ENCODE results near the gene SMYD2.
"Not testable (repeated sequence)": the region's sequence is repeated elsewhere in the genome, so short reads cannot be mapped to it uniquely, and the experiment has no call there.

Gene SMYD2

GRCh38 chr1:214260561-214261205, 20.3 kb upstream of the SMYD2 start:
- Mint-ChIP-seq H3K36me3 (no peaks in the 10 kb centered on the region), H3K4me1 (peaks cover 15% of the 10 kb centered on the region), H3K27me3 (peaks cover 56% of the 10 kb centered on the region), H3K27ac (no peak overlapping the region), H3K9me3 (no peaks in the 10 kb centered on the region), H3K4me3 (no peak overlapping the region)
- CTCF ChIA-PET = interaction anchor here (0.7 to 9.9 kb wide), 26 partner anchors 8 to 400 kb away, joined by 3 to 435 read pairs (median 6); no protein-coding TSS in a partner anchor
- no peak for DNase-seq

- Mint-ChIP-seq H3K27me3 (peaks cover 52% of the 10 kb centered on the region), H3K4me1 (peaks cover 15% of the 10 kb centered on the region)
Observed at GRCh38 chr1:214261206-214262123, 19.5 kb upstream of the SMYD2 start.

GRCh38 chr1:214264196-214264595, 16.8 kb upstream of the SMYD2 start:
- Mint-ChIP-seq H3K27ac (no peak overlapping the region), H3K27me3 (peaks cover 46% of the 10 kb centered on the region), H3K36me3 (no peaks in the 10 kb centered on the region), H3K4me1 (peaks cover 14% of the 10 kb centered on the region), H3K4me3 (no peak overlapping the region), H3K9me3 (no peaks in the 10 kb centered on the region)
- CTCF ChIA-PET = interaction anchor here (9.9 kb wide), 1 partner anchor 64 kb away, joined by 435 read pairs; no protein-coding TSS in a partner anchor
- no peak for DNase-seq

More at GRCh38 chr1:214261206-214262123, 19.5 kb upstream of the SMYD2 start:
- DNase-seq = peak; percentile 87
- H3K9me3 Mint-ChIP-seq = no peaks in the 10 kb centered on the region
- H3K36me3 Mint-ChIP-seq = no peaks in the 10 kb centered on the region
- no peak overlapping the region for H3K27ac Mint-ChIP-seq
- CTCF ChIA-PET = interaction anchor here (0.7 to 9.9 kb wide), 37 partner anchors 8 to 399 kb away, joined by 3 to 435 read pairs (median 4); partner anchors contain the start of gene CENPF
- no peak overlapping the region for H3K4me3 Mint-ChIP-seq

GRCh38 chr1:214264976-214265375, 16.0 kb upstream of the SMYD2 start:
- CTCF ChIA-PET = interaction anchor here (9.9 kb wide), 1 partner anchor 64 kb away, joined by 435 read pairs; no protein-coding TSS in a partner anchor
- H3K27me3 Mint-ChIP-seq = peaks cover 42% of the 10 kb centered on the region
- H3K9me3 Mint-ChIP-seq = no peaks in the 10 kb centered on the region
- no peak overlapping the region for H3K27ac Mint-ChIP-seq
- DNase-seq = no peak
- H3K4me3 Mint-ChIP-seq = no peak overlapping the region
- H3K36me3 Mint-ChIP-seq = no peaks in the 10 kb centered on the region
- peaks cover 7% of the 10 kb centered on the region for H3K4me1 Mint-ChIP-seq

- H3K36me3 Mint-ChIP-seq = no peaks in the 10 kb centered on the region
- CTCF ChIA-PET = interaction anchor here (1.5 to 4.1 kb wide), 3 partner anchors 9 to 62 kb away, joined by 7 to 21 read pairs (median 20); no protein-coding TSS in a partner anchor
- H3K27ac Mint-ChIP-seq = no peak overlapping the region
- H3K27me3 Mint-ChIP-seq = peaks cover 29% of the 10 kb centered on the region
- no peak overlapping the region for H3K4me3 Mint-ChIP-seq
- DNase-seq = no peak
- no peaks in the 10 kb centered on the region for H3K4me1 Mint-ChIP-seq
- H3K9me3 Mint-ChIP-seq = no peaks in the 10 kb centered on the region
Observed at GRCh38 chr1:214270097-214270650, 10.8 kb upstream of the SMYD2 start.

- H3K4me3 Mint-ChIP-seq = no peak overlapping the region
- H3K27me3 Mint-ChIP-seq = peaks cover 26% of the 10 kb centered on the region
- CTCF ChIA-PET = interaction anchor here (0.7 to 4.1 kb wide), 5 partner anchors 10 to 61 kb away, joined by 3 to 21 read pairs (median 14); no protein-coding TSS in a partner anchor
- H3K27ac Mint-ChIP-seq = no peak overlapping the region
- H3K9me3 Mint-ChIP-seq = no peaks in the 10 kb centered on the region
- DNase-seq = no peak
- no peaks in the 10 kb centered on the region for H3K4me1 Mint-ChIP-seq
- no peaks in the 10 kb centered on the region for H3K36me3 Mint-ChIP-seq
Observed at GRCh38 chr1:214271174-214271858, 9.6 kb upstream of the SMYD2 start.

GRCh38 chr1:214271995-214272731, 8.8 kb upstream of the SMYD2 start:
- H3K36me3 Mint-ChIP-seq = no peaks in the 10 kb centered on the region
- H3K4me3 Mint-ChIP-seq = no peak overlapping the region
- DNase-seq = no peak
- H3K4me1 Mint-ChIP-seq = no peaks in the 10 kb centered on the region
- no peaks in the 10 kb centered on the region for H3K9me3 Mint-ChIP-seq
- CTCF ChIA-PET = interaction anchor here (0.7 to 4.1 kb wide), 5 partner anchors 11 to 60 kb away, joined by 3 to 21 read pairs (median 14); no protein-coding TSS in a partner anchor
- no peak overlapping the region for H3K27ac Mint-ChIP-seq
- peaks cover 29% of the 10 kb centered on the region for H3K27me3 Mint-ChIP-seq

GRCh38 chr1:214272964-214273533, 7.9 kb upstream of the SMYD2 start:
- H3K27me3 Mint-ChIP-seq = peaks cover 30% of the 10 kb centered on the region
- H3K4me3 Mint-ChIP-seq = no peak overlapping the region
- no peaks in the 10 kb centered on the region for H3K9me3 Mint-ChIP-seq
- H3K36me3 Mint-ChIP-seq = no peaks in the 10 kb centered on the region
- no peak overlapping the region for H3K27ac Mint-ChIP-seq
- no peaks in the 10 kb centered on the region for H3K4me1 Mint-ChIP-seq
- no peak for DNase-seq
- CTCF ChIA-PET = interaction anchor here (1.1 to 4.1 kb wide), 5 partner anchors 12 to 60 kb away, joined by 3 to 21 read pairs (median 14); no protein-coding TSS in a partner anchor

- CTCF ChIA-PET = interaction anchor here (1.4 to 3.7 kb wide), 3 partner anchors 14 to 57 kb away, joined by 6 to 22 read pairs (median 15); no protein-coding TSS in a partner anchor
- H3K36me3 Mint-ChIP-seq, H3K9me3 Mint-ChIP-seq, DNase-seq, H3K27ac Mint-ChIP-seq, H3K4me3 Mint-ChIP-seq: not testable (repeated sequence)
- Mint-ChIP-seq H3K27me3 (peaks cover 26% of the 10 kb centered on the region), H3K4me1 (peaks cover 14% of the 10 kb centered on the region)
Observed at GRCh38 chr1:214275700-214276099, 5.3 kb upstream of the SMYD2 start.

- peaks cover 16% of the 10 kb centered on the region for H3K4me1 Mint-ChIP-seq
- H3K27me3 Mint-ChIP-seq = peaks cover 19% of the 10 kb centered on the region
- H3K27ac Mint-ChIP-seq = no peak overlapping the region
- DNase-seq = no peak
- CTCF ChIA-PET = interaction anchor here (1.4 to 3.7 kb wide), 3 partner anchors 15 to 56 kb away, joined by 6 to 22 read pairs (median 15); no protein-coding TSS in a partner anchor
- H3K9me3 Mint-ChIP-seq = no peaks in the 10 kb centered on the region
- H3K36me3 Mint-ChIP-seq = peaks cover 1% of the 10 kb centered on the region
- H3K4me3 Mint-ChIP-seq = no peak overlapping the region
Observed at GRCh38 chr1:214276786-214277185, 4.2 kb upstream of the SMYD2 start.

- CTCF ChIA-PET = interaction anchor here (1.6 to 3.7 kb wide), 2 partner anchors 16 to 54 kb away, joined by 9 to 22 read pairs; no protein-coding TSS in a partner anchor
- Mint-ChIP-seq H3K27ac (no peak overlapping the region), H3K9me3 (no peaks in the 10 kb centered on the region), H3K4me1 (peaks cover 28% of the 10 kb centered on the region), H3K27me3 (peaks cover 19% of the 10 kb centered on the region), H3K4me3 (no peak overlapping the region), H3K36me3 (peaks cover 1% of the 10 kb centered on the region)
- no peak for DNase-seq
Observed at GRCh38 chr1:214277704-214278635, 3.0 kb upstream of the SMYD2 start.

Data from activated naive CD4-positive, alpha-beta T cell treated with anti-CD3 and anti-CD28 coated beads, Interleukin-2, amount 10 ng/mL, durations not matched to agents 7 days and 5 days (primary cell).